Left lung (tissue), 10 donors: ENCODE measurements around the gene WWC1. TPM values are rescaled to one million over a fixed set of nuclear protein-coding genes. Genes with fewer than 3 reads are reported as not detected.

Experiments
- ATAC-seq: fragments of 200-7000 bp; cut with Tn5 transposase; one replicate; pipeline ENCODE4 v1.9.1; 2020; ENCODE audit warnings: moderate library complexity
- DNase-seq, 4 donors: peaks; one replicate each; pipeline ENCODE4 v3.0.0-alpha.2; 2013 to 2020
- H3K27ac ChIP-seq, 2 donors: fragments of 200-600 bp; sonication (generic) in 1 of 2; one replicate each; pipeline versions ENCODE4 v1.5.0 to v1.8.0; 2020 to 2021
- H3K27me3 ChIP-seq, 2 donors: fragments of 200-600 bp; sonication (generic) in 1 of 2; one replicate each; pipeline versions ENCODE4 v1.5.0 to v1.8.0; 2020 to 2021
- H3K36me3 ChIP-seq, 2 donors: fragments of 200-600 bp; sonication (generic) in 1 of 2; one replicate each; pipeline versions ENCODE4 v1.5.0 to v1.8.0; 2020 to 2021
- H3K4me1 ChIP-seq, 2 donors: fragments of 200-600 bp; one replicate each; pipeline ENCODE4 v1.8.0; 2021
- H3K4me3 ChIP-seq, 2 donors: fragments of 200-600 bp; sonication (generic) in 1 of 2; one replicate each; pipeline versions ENCODE4 v1.5.0 to v1.8.0; 2020 to 2021; ENCODE audit warnings: mild to moderate bottlenecking in 1 of 2
- H3K9me3 ChIP-seq, 2 donors: fragments of 200-600 bp; sonication (generic) in 1 of 2; one replicate each; pipeline versions ENCODE4 v1.5.0 to v1.8.0; 2020 to 2021
- CTCF ChIP-seq, 2 donors: fragments of 200-600 bp; sonication (generic) in 1 of 2; IDR thresholded peaks; one replicate each; pipeline versions ENCODE4 v1.5.0 to v1.8.0; 2021; ENCODE audit warnings: antibody characterized with exemption in 2 of 2
- intact Hi-C, 2 donors: fragments of 100-400 bp; cut with DNase I; formaldehyde crosslinking; loops; one replicate each; pipeline versions ENCODE4 v1.11.2 to v1.14.2; 2022
- polyA plus RNA-seq, 6 donors: library from polyadenylated mRNA; unstranded; fragments of 120-200 nt; gene quantifications; one replicate each; pipeline ENCODE4 v1.2.1, GENCODE V29; 2013; ENCODE audit not compliant: insufficient read length in 6 of 6
- total RNA-seq, 2 donors: library from RNA; stranded (reverse); fragmentation: NEBNext Ultra II Directional; extraction: Animal tissue kit (Norgen Biotek cat#: 25700); gene quantifications; one replicate each; pipeline ENCODE4 v1.2.1, GENCODE V29; 2021
- donor health status: DM: no; HTN: yes; CAD: no.
- donor health status: DM: no; HTN: no; CAD: no.

Gene WWC1
- total and polyA plus RNA-seq, 8 donors = 59.6 to 128 (median 86.1) TPM

DNA sequence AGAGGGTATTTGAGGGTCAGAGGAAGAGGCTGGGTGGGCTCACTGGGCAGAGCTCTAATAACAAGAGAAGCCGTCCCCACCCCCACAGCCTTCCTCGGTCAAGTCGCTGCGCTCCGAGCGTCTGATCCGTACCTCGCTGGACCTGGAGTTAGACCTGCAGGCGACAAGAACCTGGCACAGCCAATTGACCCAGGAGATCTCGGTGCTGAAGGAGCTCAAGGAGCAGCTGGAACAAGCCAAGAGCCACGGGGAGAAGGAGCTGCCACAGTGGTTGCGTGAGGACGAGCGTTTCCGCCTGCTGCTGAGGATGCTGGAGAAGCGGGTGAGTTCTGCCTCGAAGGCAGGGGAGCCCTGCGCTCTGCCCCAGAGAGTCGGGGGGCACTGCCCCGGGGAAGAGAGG, 173.2 kb downstream of the WWC1 start:
- DNase-seq = no peak
- Histone ChIP-seq H3K27me3 (no peaks in the 10 kb centered on the region), H3K27ac (no peak overlapping the region), H3K36me3 (peaks cover 0 to 30% of the 10 kb centered on the region in 2 donors), H3K9me3 (no peaks in the 10 kb centered on the region), H3K4me1 (no peaks in the 10 kb centered on the region), H3K4me3 (no peak overlapping the region)
- intact Hi-C loops = no loop called here
- TF ChIP-seq CTCF (IDR thresholded peaks at IDR 0.05) = no peak
- ATAC-seq = no peak

GRCh38 chr5:168467755-168468330, 176.4 kb downstream of the WWC1 start:
- intact Hi-C loops = no loop called here
- TF ChIP-seq CTCF (IDR thresholded peaks at IDR 0.05) = no peak
- H3K36me3 ChIP-seq = peaks cover 0 to 20% of the 10 kb centered on the region in 2 donors

DNA sequence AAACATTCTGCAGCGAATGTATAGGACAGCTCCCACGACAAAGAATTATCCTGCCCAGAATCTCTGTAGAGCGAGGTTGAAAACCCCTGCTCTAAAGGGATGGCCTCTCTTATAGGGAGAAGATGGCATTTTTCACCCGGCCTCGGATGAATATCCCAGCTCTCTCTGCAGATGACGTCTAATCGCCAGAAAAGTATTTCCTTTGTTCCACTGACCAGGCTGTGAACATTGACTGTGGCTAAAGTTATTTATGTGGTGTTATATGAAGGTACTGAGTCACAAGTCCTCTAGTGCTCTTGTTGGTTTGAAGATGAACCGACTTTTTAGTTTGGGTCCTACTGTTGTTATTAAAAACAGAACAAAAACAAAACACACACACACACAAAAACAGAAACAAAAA, 177.4 kb downstream of the WWC1 start:
- ATAC-seq = no peak
- Histone ChIP-seq H3K4me3 (no peak overlapping the region), H3K9me3 (no peaks in the 10 kb centered on the region), H3K36me3 (peaks cover 0 to 20% of the 10 kb centered on the region in 2 donors), H3K4me1 (no peaks in the 10 kb centered on the region), H3K27me3 (no peaks in the 10 kb centered on the region), H3K27ac (no peak overlapping the region)
- DNase-seq = no peak
- intact Hi-C loops = no loop called here
- TF ChIP-seq CTCF (IDR thresholded peaks at IDR 0.05) = no peak

More at GRCh38 chr5:168467755-168468330, 176.4 kb downstream of the WWC1 start:
- H3K27ac ChIP-seq = no peak overlapping the region
- H3K9me3 ChIP-seq = no peaks in the 10 kb centered on the region
- H3K27me3 ChIP-seq = no peaks in the 10 kb centered on the region
- ATAC-seq = no peak
- no peak overlapping the region for H3K4me3 ChIP-seq
- no peaks in the 10 kb centered on the region for H3K4me1 ChIP-seq
- DNase-seq = no peak

DNA sequence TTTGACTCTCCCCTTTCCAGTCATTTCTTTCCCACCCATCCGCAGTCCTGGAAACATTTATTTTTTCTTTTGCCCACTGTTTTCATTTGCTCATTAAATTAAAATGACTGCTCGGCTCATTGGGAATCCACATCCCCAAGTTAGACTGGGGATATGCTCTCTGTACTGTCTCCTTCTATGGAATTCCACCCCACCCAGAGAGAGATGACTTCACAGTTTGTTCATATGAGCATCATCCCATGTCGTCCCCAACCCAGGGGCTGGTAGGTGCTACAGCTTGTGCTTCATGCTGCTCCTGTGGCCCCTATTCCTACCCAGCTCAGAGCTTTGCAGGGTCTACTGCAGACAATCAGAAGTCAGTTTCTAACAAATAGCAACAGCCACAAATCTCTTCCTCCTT, 178.4 kb downstream of the WWC1 start:
- TF ChIP-seq CTCF (IDR thresholded peaks at IDR 0.05) = no peak
- no peak for DNase-seq
- H3K4me3 ChIP-seq = no peak overlapping the region
- H3K36me3 ChIP-seq = peaks cover 0 to 16% of the 10 kb centered on the region in 2 donors
- H3K9me3 ChIP-seq = no peaks in the 10 kb centered on the region
- H3K27ac ChIP-seq = no peak overlapping the region
- no peak for ATAC-seq
- H3K27me3 ChIP-seq = no peaks in the 10 kb centered on the region
- intact Hi-C loops = no loop called here
- H3K4me1 ChIP-seq = no peaks in the 10 kb centered on the region

DNA sequence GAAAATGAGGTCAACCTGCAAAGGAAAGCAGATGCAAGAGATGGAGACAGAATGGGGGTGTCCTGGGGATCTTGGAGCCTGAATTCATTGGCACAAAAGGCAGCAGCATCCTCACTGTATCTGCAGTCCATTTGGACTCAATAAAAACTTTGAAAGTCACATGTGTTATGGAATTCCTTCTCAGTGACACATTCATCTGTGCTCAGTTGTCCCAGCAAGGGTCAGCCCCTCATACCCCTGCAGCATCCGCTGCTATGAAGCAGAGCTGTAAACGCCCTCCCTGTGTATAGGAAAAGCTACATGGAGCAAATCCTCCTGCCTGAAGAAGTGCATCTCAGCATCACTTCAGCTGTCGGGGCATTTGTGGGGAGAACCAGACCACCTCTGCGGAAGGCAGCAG, 180.3 kb downstream of the WWC1 start:
- Histone ChIP-seq H3K27me3 (no peaks in the 10 kb centered on the region), H3K27ac (no peak overlapping the region), H3K36me3 (peaks cover 0 to 6% of the 10 kb centered on the region in 2 donors), H3K4me3 (no peak overlapping the region), H3K9me3 (no peaks in the 10 kb centered on the region), H3K4me1 (no peaks in the 10 kb centered on the region)
- no peak for DNase-seq
- intact Hi-C loops = no loop called here
- no peak for TF ChIP-seq CTCF (IDR thresholded peaks at IDR 0.05)
- ATAC-seq = no peak
